Smooth muscle cell (in vitro differentiated cells): ENCODE results near the gene CPEB3. TPM values are rescaled to one million over a fixed set of nuclear protein-coding genes. Genes with fewer than 3 reads are reported as not detected.
"Not testable (repeated sequence)": the region's sequence is repeated elsewhere in the genome, so short reads cannot be mapped to it uniquely, and the experiment has no call there.

Experiments
- DNase-seq: peaks from one replicate; lab custom pipeline; 2025; ENCODE audit not compliant: unreplicated experiment; lab: John Stamatoyannopoulos, UW
- H2AFZ ChIP-seq: fragments of 200-600 bp; sonication (generic); 2 replicates; pipeline ENCODE4 v1.6.0; 2016; ENCODE audit warnings: antibody characterized with exemption, low read depth, mild to moderate bottlenecking
- H3F3A ChIP-seq: fragments of 200-600 bp; sonication (generic); 2 replicates; pipeline ENCODE4 v1.6.0; 2017; ENCODE audit warnings: antibody characterized with exemption, low read depth
- H3K27ac ChIP-seq: fragments of 200-600 bp; sonication (generic); 2 replicates; pipeline ENCODE4 v1.5.1; 2016; ENCODE audit warnings: low read depth, mild to moderate bottlenecking
- H3K27me3 ChIP-seq: fragments of 200-600 bp; sonication (generic); 2 replicates; pipeline ENCODE4 v1.6.1; 2016; ENCODE audit warnings: low read depth, mild to moderate bottlenecking
- H3K36me3 ChIP-seq: fragments of 200-600 bp; sonication (generic); 2 replicates; pipeline ENCODE4 v1.5.1; 2016; ENCODE audit warnings: low read depth
- H3K4me1 ChIP-seq: fragments of 200-600 bp; sonication (generic); 2 replicates; pipeline ENCODE4 v1.5.1; 2016; ENCODE audit warnings: low read depth
- H3K4me2 ChIP-seq: fragments of 200-600 bp; sonication (generic); 2 replicates; pipeline ENCODE4 v1.6.0; 2016; ENCODE audit warnings: mild to moderate bottlenecking
- H3K4me3 ChIP-seq: fragments of 200-600 bp; sonication (generic); 2 replicates; pipeline ENCODE4 v1.5.1; 2016; ENCODE audit warnings: mild to moderate bottlenecking
- H3K79me2 ChIP-seq: fragments of 200-600 bp; sonication (generic); 2 replicates; pipeline ENCODE4 v1.6.0; 2016; ENCODE audit warnings: low read depth, mild to moderate bottlenecking
- H3K9ac ChIP-seq: fragments of 200-600 bp; sonication (generic); 2 replicates; pipeline ENCODE4 v1.6.0; 2016; ENCODE audit warnings: low read depth
- H3K9me3 ChIP-seq: fragments of 200-600 bp; sonication (generic); replicated peaks from 2 replicates; pipeline ENCODE4 v1.5.1; 2016; ENCODE audit warnings: low read depth
- H4K20me1 ChIP-seq: fragments of 200-600 bp; sonication (generic); 2 replicates; pipeline ENCODE4 v1.6.0; 2016; ENCODE audit warnings: low read depth
- CTCF ChIP-seq: fragments of 200-600 bp; sonication (generic); IDR thresholded peaks from 2 replicates; pipeline ENCODE4 v1.5.1; 2017; ENCODE audit warnings: borderline replicate concordance, mild to moderate bottlenecking, antibody characterized with exemption; ENCODE audit not compliant: insufficient read depth, poor library complexity, severe bottlenecking
- WGBS: methylation state at CpG from one replicate; pipeline ENCODE4 v1.1.7; 2016; ENCODE audit warnings: low lambda C conversion rate; 5-methylcytosine and 5-hydroxymethylcytosine counted together
- polyA plus RNA-seq: library from polyadenylated mRNA; unstranded; fragments of >200 nt; fragmentation: Nextera tagmentation; extraction: Ambion mirVana; gene quantifications from 2 replicates; pipeline ENCODE4 v1.2.1, GENCODE V29; 2016
- total RNA-seq: library from RNA; depleted of rRNA; stranded (reverse); fragments of >200 nt; gene quantifications from 2 replicates; pipeline ENCODE4 v1.2.3, GENCODE V29; 2014

Gene CPEB3
- total and polyA plus RNA-seq, 2 experiments from 2014 or later = 0.67 to 1.1 TPM

GRCh38 chr10:92031580-92031979, 259.3 kb downstream of the CPEB3 start:
- Histone ChIP-seq H4K20me1 (peaks cover 15% of the 10 kb centered on the region), H3K4me1 (no peaks in the 10 kb centered on the region), H3K36me3 (peaks cover 31% of the 10 kb centered on the region), H3K4me2 (no peak overlapping the region), H3K9me3 (no peaks in the 10 kb centered on the region), H3K9ac (no peak overlapping the region), H3F3A (peaks cover 4% of the 10 kb centered on the region), H2AFZ (no peak overlapping the region), H3K79me2 (no peaks in the 10 kb centered on the region), H3K4me3 (no peak overlapping the region), H3K27ac (no peak overlapping the region), H3K27me3 (no peaks in the 10 kb centered on the region)
- no peak for DNase-seq
- WGBS = 97% methylated on average over 3 of the region's 3 CpGs
- TF ChIP-seq CTCF = no peak

GRCh38 chr10:92027141-92027540, 263.7 kb downstream of the CPEB3 start:
- Histone ChIP-seq H3K27me3 (no peaks in the 10 kb centered on the region), H3K36me3 (peaks cover 45% of the 10 kb centered on the region), H3K9me3 (no peaks in the 10 kb centered on the region), H2AFZ (no peak overlapping the region), H3F3A (no peaks in the 10 kb centered on the region), H3K4me3 (no peak overlapping the region), H3K4me2 (no peak overlapping the region), H4K20me1 (peaks cover 23% of the 10 kb centered on the region), H3K79me2 (no peaks in the 10 kb centered on the region), H3K4me1 (no peaks in the 10 kb centered on the region), H3K27ac (no peak overlapping the region), H3K9ac (no peak overlapping the region)
- WGBS = 84% methylated on average over 4 of the region's 4 CpGs
- DNase-seq = no peak
- no peak for TF ChIP-seq CTCF

- H3F3A ChIP-seq, H2AFZ ChIP-seq, H3K4me1 ChIP-seq, H3K27me3 ChIP-seq, H3K27ac ChIP-seq, H3K4me2 ChIP-seq, H3K4me3 ChIP-seq, H3K9ac ChIP-seq, H3K9me3 ChIP-seq, DNase-seq, H3K79me2 ChIP-seq: not testable (repeated sequence)
- peaks cover 22% of the 10 kb centered on the region for H4K20me1 ChIP-seq
- WGBS = 94% methylated on average over 3 of the region's 3 CpGs
- peaks cover 37% of the 10 kb centered on the region for H3K36me3 ChIP-seq
These were observed 265.5 kb downstream of the CPEB3 start for GRCh38 chr10:92025340-92025739.

GRCh38 chr10:92024700-92025099, 266.2 kb downstream of the CPEB3 start:
- no peak for TF ChIP-seq CTCF
- no peaks in the 10 kb centered on the region for H3K9me3 ChIP-seq
- no peak overlapping the region for H3K27ac ChIP-seq
- H3K4me3 ChIP-seq = no peak overlapping the region
- no peak overlapping the region for H3K9ac ChIP-seq
- no peak for DNase-seq
- H3K79me2 ChIP-seq = no peaks in the 10 kb centered on the region
- 96% methylated on average over 4 of the region's 4 CpGs for WGBS
- H4K20me1 ChIP-seq = peaks cover 17% of the 10 kb centered on the region
- H3K4me2 ChIP-seq = no peak overlapping the region
- no peaks in the 10 kb centered on the region for H3K4me1 ChIP-seq
- H3K27me3 ChIP-seq = no peaks in the 10 kb centered on the region
- no peaks in the 10 kb centered on the region for H3F3A ChIP-seq
- peaks cover 37% of the 10 kb centered on the region for H3K36me3 ChIP-seq
- H2AFZ ChIP-seq = no peak overlapping the region
